ENCODE measurements around the gene ARHGAP33. TPM values are rescaled to one million over a fixed set of nuclear protein-coding genes. Genes with fewer than 3 reads are reported as not detected.

Gene ARHGAP33
- total RNA-seq, 1 experiment from 2014 or later = 19.5 TPM

GRCh38 chr19:35788205-35788960, 13.0 kb downstream of the ARHGAP33 start:
- Histone ChIP-seq H3K4ac (ENCODE audit: low read depth, low read length) (no peak overlapping the region), H2BK20ac (ENCODE audit: low read depth, low read length, poor library complexity, severe bottlenecking) (no peak overlapping the region), H3K79me1 (ENCODE audit: insufficient read depth, low read depth, low read length, poor library complexity, severe bottlenecking) (no peaks in the 10 kb centered on the region), H3K27me3 (ENCODE audit: insufficient read depth, low read length) (no peaks in the 10 kb centered on the region), H3K9ac (ENCODE audit: extremely low read depth, insufficient read length, low read length) (no peak overlapping the region), H3K18ac (ENCODE audit: insufficient read length, low read depth, low read length) (no peak overlapping the region), H3K79me2 (ENCODE audit: insufficient read depth, low read length) (no peaks in the 10 kb centered on the region), H4K91ac (ENCODE audit: insufficient read length, low read depth, low read length) (no peak overlapping the region), H3K4me2 (ENCODE audit: insufficient read depth, insufficient read length, low read length) (no peak overlapping the region), H4K5ac (ENCODE audit: insufficient read length, low read depth, low read length) (no peak overlapping the region), H3K23ac (ENCODE audit: insufficient read length, low read depth, low read length) (no peak overlapping the region), H4K8ac (replicated peaks; ENCODE audit: insufficient read length, low read depth, low read length) (no peak overlapping the region), H3K9me3 (ENCODE audit: control insufficient read depth, low read depth, low read length) (no peaks in the 10 kb centered on the region), H2AFZ (ENCODE audit: low read length) (no peak overlapping the region), H3K27ac (ENCODE audit: insufficient read length, low read depth, low read length) (no peak overlapping the region), H3K4me1 (ENCODE audit: insufficient read depth, low read length) (no peaks in the 10 kb centered on the region), H3K14ac (ENCODE audit: insufficient read depth, low read length) (no peak overlapping the region), H2BK120ac (ENCODE audit: low read depth, low read length, poor library complexity, severe bottlenecking) (no peak overlapping the region), H2AK5ac (ENCODE audit: insufficient read length, low read length) (no peak overlapping the region), H3K56ac (ENCODE audit: insufficient read length, low read depth, low read length) (no peak overlapping the region), H3K23me2 (ENCODE audit: insufficient read length, low read depth, low read length, poor library complexity, severe bottlenecking) (peaks cover 7% of the 10 kb centered on the region), H2BK15ac (ENCODE audit: low read depth, low read length) (no peak overlapping the region), H4K20me1 (ENCODE audit: control insufficient read depth, insufficient read depth, insufficient read length) (peaks cover 3% of the 10 kb centered on the region), H2BK5ac (ENCODE audit: insufficient read length, low read length) (no peak overlapping the region), H2BK12ac (ENCODE audit: insufficient read length, low read depth, low read length) (no peak overlapping the region), H3T11ph (ENCODE audit: low read length) (no peak overlapping the region)
- no peaks in the 10 kb centered on the region; a peak in 1 of 7 replicates for H3K36me3 Mint-ChIP-seq (ENCODE audit: insufficient read depth in 1 of 3, low read depth in 3 of 3)
- H3K9me3 Mint-ChIP-seq = no peaks in the 10 kb centered on the region; a peak in 1 of 5 replicates
- no peak overlapping the region for H3K27ac Mint-ChIP-seq
- TF ChIP-seq CTCF (conservative IDR thresholded peaks at IDR 0.05) = no peak
- H3K4me3 Mint-ChIP-seq = no peak overlapping the region; a peak in 1 of 5 replicates
- H3K4me1 Mint-ChIP-seq = peaks cover 12 to 24% of the 10 kb centered on the region in 2 experiments
- H3K27me3 Mint-ChIP-seq (ENCODE audit: low read depth) = no peaks in the 10 kb centered on the region; the same call in 1 of the 2 replicates
- no CpG with 5 or more reads among the region's 12 CpGs for WGBS (ENCODE audit: extremely low coverage, insufficient read length, low lambda C conversion rate)
- no peak for DNase-seq

Data from H9 (cell line).